ENCODE data around the gene DENND1A. TPM values are rescaled to one million over a fixed set of nuclear protein-coding genes. Genes with fewer than 3 reads are reported as not detected.

Gene DENND1A
- total RNA-seq, 1 donor from 2014 or later: 12.7 TPM

DNA sequence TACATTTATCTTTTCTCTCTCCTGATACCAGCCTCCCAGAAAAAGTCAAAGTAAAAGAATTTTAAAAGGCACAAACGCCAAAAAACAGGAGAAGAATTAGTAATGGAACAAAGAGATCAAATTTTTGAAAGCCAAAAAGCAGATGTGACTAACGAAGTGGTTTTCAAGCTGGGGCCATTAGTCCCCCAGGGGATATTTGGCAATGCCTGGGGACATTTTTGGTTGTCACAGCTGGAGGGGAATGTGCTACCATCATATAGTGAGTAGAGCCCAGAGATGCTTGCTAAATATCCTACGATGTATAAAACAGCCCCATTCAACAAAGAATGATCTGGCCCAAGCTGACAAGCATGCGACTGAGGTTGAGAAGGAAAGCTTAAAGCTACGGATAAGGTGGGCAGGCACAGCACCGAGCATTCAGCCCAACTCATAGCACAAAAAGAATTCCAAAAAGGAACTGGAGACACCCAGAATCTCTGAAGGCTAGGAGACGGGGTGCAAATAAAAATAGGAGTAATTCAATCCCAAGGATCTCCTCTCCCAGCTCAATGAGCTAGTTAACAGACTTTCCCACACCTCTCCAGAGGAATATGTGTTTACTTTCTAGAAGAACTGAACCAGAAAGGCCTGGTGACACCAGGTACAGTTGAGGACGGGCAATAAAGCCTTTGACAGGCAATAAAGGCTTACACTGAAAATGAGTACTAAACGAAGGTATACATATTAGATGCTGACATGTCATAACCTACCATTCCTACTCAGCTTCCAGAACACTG, 269.0 kb downstream of the DENND1A start:
- no peak for TF ChIP-seq EZH2 (IDR thresholded peaks at IDR 0.05; ENCODE audit: insufficient read depth, low read length)
- TF ChIP-seq, protein P1, sequence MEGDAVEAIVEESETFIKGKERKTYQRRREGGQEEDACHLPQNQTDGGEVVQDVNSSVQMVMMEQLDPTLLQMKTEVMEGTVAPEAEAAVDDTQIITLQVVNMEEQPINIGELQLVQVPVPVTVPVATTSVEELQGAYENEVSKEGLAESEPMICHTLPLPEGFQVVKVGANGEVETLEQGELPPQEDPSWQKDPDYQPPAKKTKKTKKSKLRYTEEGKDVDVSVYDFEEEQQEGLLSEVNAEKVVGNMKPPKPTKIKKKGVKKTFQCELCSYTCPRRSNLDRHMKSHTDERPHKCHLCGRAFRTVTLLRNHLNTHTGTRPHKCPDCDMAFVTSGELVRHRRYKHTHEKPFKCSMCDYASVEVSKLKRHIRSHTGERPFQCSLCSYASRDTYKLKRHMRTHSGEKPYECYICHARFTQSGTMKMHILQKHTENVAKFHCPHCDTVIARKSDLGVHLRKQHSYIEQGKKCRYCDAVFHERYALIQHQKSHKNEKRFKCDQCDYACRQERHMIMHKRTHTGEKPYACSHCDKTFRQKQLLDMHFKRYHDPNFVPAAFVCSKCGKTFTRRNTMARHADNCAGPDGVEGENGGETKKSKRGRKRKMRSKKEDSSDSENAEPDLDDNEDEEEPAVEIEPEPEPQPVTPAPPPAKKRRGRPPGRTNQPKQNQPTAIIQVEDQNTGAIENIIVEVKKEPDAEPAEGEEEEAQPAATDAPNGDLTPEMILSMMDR (IDR thresholded peaks at IDR 0.05; ENCODE audit: insufficient read depth, low read depth, low read length): no peak
- Histone ChIP-seq H3K36me3 (ENCODE audit: insufficient read depth, low read length) (no peaks in the 10 kb centered on the region), H3K4me3 (ENCODE audit: insufficient read depth, low read depth, low read length) (no peak overlapping the region), H3K27me3 (ENCODE audit: insufficient read depth, low read length) (no peaks in the 10 kb centered on the region), H3K4me1 (ENCODE audit: insufficient read depth, low read length) (no peaks in the 10 kb centered on the region), H2AFZ (ENCODE audit: low read depth, low read length) (no peak overlapping the region), H3K9ac (ENCODE audit: low read length) (no peak overlapping the region), H3K27ac (ENCODE audit: low read depth, low read length) (no peak overlapping the region), H3K4me2 (ENCODE audit: low read length) (no peak overlapping the region), H3K9me3 (ENCODE audit: insufficient read depth, low read depth, low read length) (no peaks in the 10 kb centered on the region), H4K20me1 (ENCODE audit: insufficient read depth, low read length) (no peaks in the 10 kb centered on the region), H3K79me2 (ENCODE audit: insufficient read depth, low read length) (no peaks in the 10 kb centered on the region)
- H3K27ac Mint-ChIP-seq (ENCODE audit: unreplicated experiment): no peak overlapping the region
- H3K4me3 Mint-ChIP-seq (ENCODE audit: unreplicated experiment): no peak overlapping the region
- H3K36me3 Mint-ChIP-seq (ENCODE audit: low read depth, unreplicated experiment): peaks cover 20% of the 10 kb centered on the region
- H3K27me3 Mint-ChIP-seq (ENCODE audit: low read depth, unreplicated experiment): no peaks in the 10 kb centered on the region
- H3K4me1 Mint-ChIP-seq (ENCODE audit: low read depth, unreplicated experiment): no peaks in the 10 kb centered on the region
- no peak for DNase-seq (ENCODE audit: low read depth)
- peaks cover 20% of the 10 kb centered on the region for H3K9me3 Mint-ChIP-seq (ENCODE audit: unreplicated experiment)
- no peak for FAIRE-seq

GRCh38 chr9:123659358-123659757, 270.6 kb downstream of the DENND1A start:
- no peaks in the 10 kb centered on the region for H3K79me2 ChIP-seq (ENCODE audit: insufficient read depth, low read length)
- H3K36me3 ChIP-seq (ENCODE audit: insufficient read depth, low read length): no peaks in the 10 kb centered on the region
- no peak overlapping the region for H3K4me3 Mint-ChIP-seq (ENCODE audit: unreplicated experiment)
- H3K4me2 ChIP-seq (ENCODE audit: low read length): no peak overlapping the region
- TF ChIP-seq EZH2 (IDR thresholded peaks at IDR 0.05; ENCODE audit: insufficient read depth, low read length): no peak
- TF ChIP-seq, protein P1 (IDR thresholded peaks at IDR 0.05; ENCODE audit: insufficient read depth, low read depth, low read length): no peak
- H3K4me1 ChIP-seq (ENCODE audit: insufficient read depth, low read length): no peaks in the 10 kb centered on the region
- no peaks in the 10 kb centered on the region for H3K27me3 ChIP-seq (ENCODE audit: insufficient read depth, low read length)
- H4K20me1 ChIP-seq (ENCODE audit: insufficient read depth, low read length): no peaks in the 10 kb centered on the region
- no peaks in the 10 kb centered on the region for H3K4me1 Mint-ChIP-seq (ENCODE audit: low read depth, unreplicated experiment)
- no peak overlapping the region for H2AFZ ChIP-seq (ENCODE audit: low read depth, low read length)
- no peaks in the 10 kb centered on the region for H3K9me3 ChIP-seq (ENCODE audit: insufficient read depth, low read depth, low read length)
- H3K27ac ChIP-seq (ENCODE audit: low read depth, low read length): no peak overlapping the region
- peaks cover 14% of the 10 kb centered on the region for H3K9me3 Mint-ChIP-seq (ENCODE audit: unreplicated experiment)
- H3K36me3 Mint-ChIP-seq (ENCODE audit: low read depth, unreplicated experiment): peaks cover 20% of the 10 kb centered on the region
- H3K27ac Mint-ChIP-seq (ENCODE audit: unreplicated experiment): no peak overlapping the region
- no peak overlapping the region for H3K4me3 ChIP-seq (ENCODE audit: insufficient read depth, low read depth, low read length)
- H3K9ac ChIP-seq (ENCODE audit: low read length): no peak overlapping the region
- no peak for FAIRE-seq
- no peak for DNase-seq (ENCODE audit: low read depth)
- no peaks in the 10 kb centered on the region for H3K27me3 Mint-ChIP-seq (ENCODE audit: low read depth, unreplicated experiment)

- Mint-ChIP-seq H3K27ac (ENCODE audit: unreplicated experiment) (no peak overlapping the region), H3K27me3 (ENCODE audit: low read depth, unreplicated experiment) (no peaks in the 10 kb centered on the region), H3K4me3 (ENCODE audit: unreplicated experiment) (no peak overlapping the region), H3K9me3 (ENCODE audit: unreplicated experiment) (peaks cover 14% of the 10 kb centered on the region), H3K4me1 (ENCODE audit: low read depth, unreplicated experiment) (no peaks in the 10 kb centered on the region), H3K36me3 (ENCODE audit: low read depth, unreplicated experiment) (peaks cover 21% of the 10 kb centered on the region)
- no peak overlapping the region for H3K4me2 ChIP-seq (ENCODE audit: low read length)
- H3K36me3 ChIP-seq (ENCODE audit: insufficient read depth, low read length): no peaks in the 10 kb centered on the region
- no peak overlapping the region for H3K4me3 ChIP-seq (ENCODE audit: insufficient read depth, low read depth, low read length)
- TF ChIP-seq, protein P1 (IDR thresholded peaks at IDR 0.05; ENCODE audit: insufficient read depth, low read depth, low read length): no peak
- TF ChIP-seq EZH2 (IDR thresholded peaks at IDR 0.05; ENCODE audit: insufficient read depth, low read length): no peak
- H3K9ac ChIP-seq (ENCODE audit: low read length): no peak overlapping the region
- H4K20me1 ChIP-seq (ENCODE audit: insufficient read depth, low read length): no peaks in the 10 kb centered on the region
- H2AFZ ChIP-seq (ENCODE audit: low read depth, low read length): no peak overlapping the region
- H3K27ac ChIP-seq (ENCODE audit: low read depth, low read length): no peak overlapping the region
- H3K27me3 ChIP-seq (ENCODE audit: insufficient read depth, low read length): no peaks in the 10 kb centered on the region
- H3K79me2 ChIP-seq (ENCODE audit: insufficient read depth, low read length): no peaks in the 10 kb centered on the region
- H3K4me1 ChIP-seq (ENCODE audit: insufficient read depth, low read length): no peaks in the 10 kb centered on the region
- DNase-seq (ENCODE audit: low read depth): no peak
- H3K9me3 ChIP-seq (ENCODE audit: insufficient read depth, low read depth, low read length): no peaks in the 10 kb centered on the region
- no peak for FAIRE-seq
Measured at GRCh38 chr9:123658792-123659191, 271.1 kb downstream of the DENND1A start.

Data from astrocyte (in vitro differentiated cells and primary cell).